Measurements from ENCODE around the gene OPN1SW. TPM values are rescaled to one million over a fixed set of nuclear protein-coding genes. Genes with fewer than 3 reads are reported as not detected.
A peak's percentile ranks its signal among the peaks of the same experiment; 100 is the strongest.

The OPN1SW gene
- total and polyA plus RNA-seq, 10 donors, result not detected

DNA sequence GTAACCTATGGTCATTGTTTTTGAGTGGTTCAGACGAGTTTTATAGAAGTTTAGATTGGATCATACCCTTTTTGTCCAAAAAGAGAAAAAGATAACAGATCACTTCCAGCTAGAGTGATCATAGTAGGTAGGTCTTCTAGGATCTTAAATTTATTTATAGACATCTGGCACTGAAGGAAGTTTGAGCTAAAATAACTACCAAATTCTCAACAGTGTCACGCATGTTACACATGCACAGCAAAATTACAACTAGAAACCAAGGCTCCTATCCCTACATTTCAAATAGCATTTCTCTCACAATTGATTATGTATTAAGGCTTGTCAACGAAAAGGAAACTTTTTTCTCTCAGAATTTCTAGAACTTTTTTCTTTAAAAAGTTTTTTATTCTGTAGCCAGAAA lies 34.1 kb downstream of the OPN1SW start:
- H3K9me3 ChIP-seq, result no peaks in the 10 kb centered on the region
- no peaks in the 10 kb centered on the region for H3K27me3 ChIP-seq (replicated peaks in 1 of 7)
- DNase-seq, result no peak
- H3K27ac ChIP-seq, result no peak overlapping the region
- peaks cover 15 to 71% (median 43%) of the 10 kb centered on the region in 6 donors for H3K4me1 ChIP-seq
- H3K36me3 ChIP-seq, result no peaks in the 10 kb centered on the region
- no peak overlapping the region for H3K4me3 ChIP-seq
- TF ChIP-seq POLR2AphosphoS5 (IDR thresholded peaks at IDR 0.05) (no peak), POLR2A (IDR thresholded peaks at IDR 0.05) (no peak)
- TF ChIP-seq, protein P1, sequence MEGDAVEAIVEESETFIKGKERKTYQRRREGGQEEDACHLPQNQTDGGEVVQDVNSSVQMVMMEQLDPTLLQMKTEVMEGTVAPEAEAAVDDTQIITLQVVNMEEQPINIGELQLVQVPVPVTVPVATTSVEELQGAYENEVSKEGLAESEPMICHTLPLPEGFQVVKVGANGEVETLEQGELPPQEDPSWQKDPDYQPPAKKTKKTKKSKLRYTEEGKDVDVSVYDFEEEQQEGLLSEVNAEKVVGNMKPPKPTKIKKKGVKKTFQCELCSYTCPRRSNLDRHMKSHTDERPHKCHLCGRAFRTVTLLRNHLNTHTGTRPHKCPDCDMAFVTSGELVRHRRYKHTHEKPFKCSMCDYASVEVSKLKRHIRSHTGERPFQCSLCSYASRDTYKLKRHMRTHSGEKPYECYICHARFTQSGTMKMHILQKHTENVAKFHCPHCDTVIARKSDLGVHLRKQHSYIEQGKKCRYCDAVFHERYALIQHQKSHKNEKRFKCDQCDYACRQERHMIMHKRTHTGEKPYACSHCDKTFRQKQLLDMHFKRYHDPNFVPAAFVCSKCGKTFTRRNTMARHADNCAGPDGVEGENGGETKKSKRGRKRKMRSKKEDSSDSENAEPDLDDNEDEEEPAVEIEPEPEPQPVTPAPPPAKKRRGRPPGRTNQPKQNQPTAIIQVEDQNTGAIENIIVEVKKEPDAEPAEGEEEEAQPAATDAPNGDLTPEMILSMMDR (IDR thresholded peaks at IDR 0.05 in 8 of 11, conservative IDR thresholded peaks at IDR 0.05 in 3 of 11), result no peak
- WGBS, 5 donors, result 64 to 81% (median 76%) methylated on average over 3 of the region's 3 CpGs
- intact Hi-C loops (cut with DNase I; ENCODE audit: low total_unique reads), result no loop called here

DNA sequence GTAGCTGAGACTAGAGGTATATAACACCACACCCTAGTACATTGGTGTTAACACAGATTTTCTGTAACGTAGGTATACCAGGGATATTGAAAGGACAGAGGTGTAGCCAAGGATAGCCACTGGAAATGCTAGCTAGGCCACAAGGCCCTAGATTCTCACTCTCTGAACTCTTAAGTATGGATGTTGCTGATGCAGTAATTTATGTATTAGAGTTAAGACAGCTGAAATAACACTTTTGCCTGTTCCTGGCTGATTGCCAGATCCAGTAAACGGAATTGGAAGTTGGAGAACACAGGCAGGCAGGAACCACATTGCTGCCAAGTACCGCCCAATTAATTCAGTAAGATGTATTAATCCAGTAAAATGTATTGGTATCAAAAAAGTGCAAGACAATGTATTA lies 34.6 kb downstream of the OPN1SW start:
- TF ChIP-seq POLR2AphosphoS5 (IDR thresholded peaks at IDR 0.05) (no peak), POLR2A (IDR thresholded peaks at IDR 0.05) (no peak)
- TF ChIP-seq, protein P1 (IDR thresholded peaks at IDR 0.05 in 8 of 11, conservative IDR thresholded peaks at IDR 0.05 in 3 of 11), result no peak
- Histone ChIP-seq H3K27me3 (replicated peaks in 1 of 7) (no peaks in the 10 kb centered on the region), H3K4me1 (peaks cover 15 to 76% (median 45%) of the 10 kb centered on the region in 6 donors), H3K27ac (peak overlapping the region in 4 of 8 donors; percentile 13 to 92 (median 66)), H3K36me3 (no peaks in the 10 kb centered on the region), H3K4me3 (peak overlapping the region in 3 of 8 donors; percentile 85 to 96 (median 89)), H3K9me3 (no peaks in the 10 kb centered on the region)
- WGBS, 5 donors, result 57 to 72% (median 60%) methylated on average over 3 of the region's 3 CpGs
- intact Hi-C loops (cut with DNase I; ENCODE audit: low total_unique reads), result no loop called here
- DNase-seq, result no peak

DNA sequence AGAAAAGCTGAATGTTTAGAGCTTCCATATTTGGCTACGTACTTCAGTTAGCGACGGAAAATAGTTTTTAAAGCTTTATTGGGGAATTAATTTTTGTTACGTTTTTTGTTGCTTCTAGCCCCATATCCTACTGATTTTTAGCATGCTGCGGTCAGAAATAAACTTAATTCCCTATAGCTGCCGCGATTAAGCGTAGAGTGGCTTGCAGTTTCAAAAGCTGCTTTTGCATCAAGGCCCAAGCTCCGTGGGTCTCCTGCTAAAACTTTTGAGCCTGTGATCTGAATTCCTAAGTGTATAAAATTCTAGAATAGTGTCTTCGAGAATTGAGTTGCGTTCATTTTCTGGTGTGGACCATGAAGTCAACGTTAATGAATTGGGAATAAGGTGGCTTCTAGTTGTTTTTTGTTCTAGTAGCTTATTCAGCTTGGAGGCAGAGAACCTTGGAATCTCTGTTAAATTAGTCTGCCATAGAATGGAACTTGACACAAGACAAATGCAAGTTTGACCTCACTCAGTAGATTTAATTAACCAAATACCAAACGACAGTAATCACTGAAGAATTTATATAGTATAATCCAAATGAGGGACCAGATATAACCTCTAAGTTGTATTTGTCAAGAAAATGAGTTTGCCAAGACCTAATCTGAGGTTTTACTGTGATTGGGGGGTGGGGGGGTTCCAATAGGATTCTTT lies 35.5 kb downstream of the OPN1SW start:
- DNase-seq, result no peak
- intact Hi-C loops (cut with DNase I; ENCODE audit: low total_unique reads), result no loop called here

More for the DNA sequence above, 35.5 kb downstream of the OPN1SW start:
- Histone ChIP-seq H3K4me1 (peaks cover 15 to 81% (median 50%) of the 10 kb centered on the region in 6 donors), H3K9me3 (no peaks in the 10 kb centered on the region), H3K27ac (peak overlapping the region in 7 of 8 donors; percentile 86 to 94 (median 92)), H3K36me3 (no peaks in the 10 kb centered on the region), H3K4me3 (peak overlapping the region; percentile 81 to 97 (median 88)), H3K27me3 (replicated peaks in 1 of 7) (no peaks in the 10 kb centered on the region)
- 12 to 20% (median 18%) methylated on average over 13 of the region's 13 CpGs for WGBS, 5 donors
- TF ChIP-seq, protein P1 (IDR thresholded peaks at IDR 0.05 in 8 of 11, conservative IDR thresholded peaks at IDR 0.05 in 3 of 11), result no peak
- TF ChIP-seq POLR2A (IDR thresholded peaks at IDR 0.05), result no peak

Data from spleen (tissue), 11 donors.